NCI-H82 treated with DMSO at 0.1 percent for 48 hours (cell line): Measurements from ENCODE around the gene RAB3GAP1.
A peak's percentile ranks its signal among the peaks of the same experiment; 100 is the strongest.

Experiments
- DNase-seq: peaks from one replicate; lab custom pipeline; 2025; ENCODE audit not compliant: unreplicated experiment; lab: John Stamatoyannopoulos, UW

Gene RAB3GAP1

DNA sequence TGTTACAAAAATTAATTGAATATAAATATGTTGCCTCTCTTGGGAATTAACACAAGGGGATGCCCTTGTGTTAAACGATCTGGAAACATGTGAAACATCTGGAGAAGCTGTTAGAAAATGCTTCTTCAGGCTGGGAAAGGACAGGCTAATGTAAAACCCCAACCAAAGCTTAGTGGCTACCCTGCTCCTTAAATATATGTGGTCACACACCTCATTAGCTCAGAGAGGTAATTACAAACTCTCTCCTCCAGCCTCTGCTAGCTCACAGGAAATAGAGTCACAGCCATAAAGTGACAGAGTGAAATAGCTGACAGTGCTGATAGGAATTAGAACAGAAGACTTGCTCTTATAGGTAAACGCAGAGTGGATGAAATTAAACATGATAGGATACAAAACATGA, 155.9 kb downstream of the RAB3GAP1 start:
- DNase-seq, result no peak

DNA sequence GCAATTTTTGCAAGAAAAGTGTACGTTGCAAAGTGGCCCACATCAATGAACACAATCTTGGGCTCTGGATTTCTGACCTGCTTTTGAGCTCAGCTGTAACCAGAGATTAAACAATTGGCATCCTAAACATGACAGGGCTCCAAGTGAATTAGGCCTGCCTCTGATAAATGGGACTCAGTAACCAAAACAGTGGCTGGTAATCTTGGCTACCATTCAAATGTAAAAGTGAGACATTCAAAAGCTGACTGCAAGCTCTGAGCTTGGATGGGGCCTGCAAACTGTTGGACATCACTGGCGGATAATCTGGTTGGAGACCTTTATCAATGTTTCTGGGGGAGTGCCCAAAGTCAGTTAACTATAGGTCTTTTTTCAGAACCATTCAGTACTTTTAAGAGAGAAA, 160.7 kb downstream of the RAB3GAP1 start:
- DNase-seq, result peak; percentile 74

DNA sequence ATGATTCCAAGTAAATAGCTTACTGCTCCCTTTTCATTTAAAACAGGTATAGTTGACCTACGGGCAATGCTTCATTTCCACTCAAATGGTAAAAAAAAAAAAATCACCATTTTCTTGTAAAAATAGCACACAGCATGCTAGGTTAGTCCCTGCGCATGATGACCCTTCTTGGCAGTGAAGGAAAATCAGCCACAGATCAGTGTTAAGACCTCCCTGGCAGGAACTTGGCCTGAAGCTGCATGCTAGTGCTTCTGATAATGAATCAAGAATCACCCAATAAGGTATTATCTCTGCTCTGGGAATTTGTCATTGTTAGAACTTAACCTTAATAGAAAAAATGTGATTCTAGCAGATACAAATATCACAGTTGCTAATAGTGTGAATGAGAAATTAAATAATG, 166.3 kb downstream of the RAB3GAP1 start:
- no peak for DNase-seq

DNA sequence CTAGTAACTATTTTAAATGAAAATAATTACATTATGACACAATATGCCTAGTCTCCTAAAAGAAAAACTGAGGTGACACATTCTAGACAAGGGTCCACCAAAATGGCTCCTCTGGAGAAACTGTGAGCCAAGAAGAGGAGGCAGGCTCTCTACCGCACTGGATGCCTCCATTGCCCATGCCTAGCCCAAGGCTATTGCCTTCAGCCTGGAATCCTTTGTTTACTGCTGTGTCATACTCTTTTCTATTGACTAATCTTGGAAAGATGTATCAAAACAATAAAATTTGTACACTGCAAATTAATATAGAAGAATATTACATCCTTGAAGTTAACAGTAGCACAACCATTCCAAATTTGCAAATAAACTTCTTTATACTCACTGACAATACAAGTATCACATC, 167.1 kb downstream of the RAB3GAP1 start:
- no peak for DNase-seq
